Tibial artery (tissue), 4 donors: ENCODE data around the gene RASA1.

Experiments
- DNase-seq, 2 donors: peaks; one replicate each; pipeline ENCODE4 v3.0.0-alpha.2; 2019
- H3K27ac ChIP-seq, 2 donors: fragments of 200-600 bp; sonication (generic) in 1 of 2; 1 replicate in 1 of 2; 2 replicates in 1 of 2; pipeline ENCODE4 v1.5.1; 2018 to 2019; ENCODE audit warnings: mild to moderate bottlenecking in 1 of 2
- H3K27me3 ChIP-seq, 2 donors: fragments of 200-600 bp; sonication (generic) in 1 of 2; one replicate each; pipeline versions ENCODE4 v1.5.1 to v1.6.0; 2016 to 2019
- H3K36me3 ChIP-seq, 3 donors: fragments of 200-600 bp; sonication (generic) in 2 of 3; one replicate each; pipeline ENCODE4 v1.5.1; 2016 to 2019; ENCODE audit warnings: mild to moderate bottlenecking in 2 of 3
- H3K4me1 ChIP-seq, 4 donors: fragments of 200-600 bp; sonication (generic) in 2 of 4; 1 replicate in 3 of 4; 2 replicates in 1 of 4; pipeline ENCODE4 v1.5.1; 2016 to 2019
- H3K4me3 ChIP-seq, 2 donors: fragments of 200-600 bp; sonication (generic) in 1 of 2; 1 replicate in 1 of 2; 2 replicates in 1 of 2; pipeline ENCODE4 v1.5.1; 2018 to 2019; ENCODE audit warnings: mild to moderate bottlenecking in 2 of 2
- H3K9me3 ChIP-seq, 3 donors: fragments of 200-600 bp; sonication (generic) in 1 of 3; one replicate each; pipeline ENCODE4 v1.5.1; 2016 to 2019
- intact Hi-C: fragments of 100-400 bp; cut with DNase I; formaldehyde crosslinking; loops from one replicate; pipeline ENCODE4 v1.15.0; 2023; ENCODE audit warnings: low total_unique reads
- TF ChIP-seq, protein P1 (sequence below), 2 experiments: fragments of 200-600 bp in 1 of 2; fragments of 450-650 bp in 1 of 2; IDR thresholded peaks; one replicate each; pipeline ENCODE4 v1.5.1; 2017 to 2019; ENCODE audit warnings: antibody characterized with exemption in 2 of 2, mild to moderate bottlenecking in 1 of 2, moderate library complexity in 1 of 2

RASA1 gene

DNA sequence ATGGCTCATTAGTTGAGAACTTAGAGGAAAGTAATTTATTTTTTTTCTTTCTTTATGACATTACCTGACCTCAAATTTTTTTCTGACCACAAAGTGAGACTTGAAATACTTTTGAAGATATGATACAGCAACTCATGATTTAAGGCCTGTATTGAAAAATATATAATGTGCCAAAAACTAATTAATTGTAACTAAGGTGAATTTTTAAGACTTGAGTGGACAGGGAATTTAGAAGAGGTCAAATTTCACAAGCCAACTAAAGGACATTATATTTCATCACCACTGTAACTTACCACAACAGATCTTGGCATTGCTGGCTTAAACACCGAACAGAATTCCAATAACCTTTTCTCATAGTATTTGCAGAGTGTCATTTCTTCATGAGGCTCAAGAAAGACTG, 143.2 kb downstream of the RASA1 start:
- intact Hi-C loops = loop anchor here (10.0 kb wide), 1 partner anchor 146 kb away; the partner anchor contains the start of gene RASA1
- peak overlapping the region in 1 of 2 donors; percentile 99 for H3K27ac ChIP-seq
- TF ChIP-seq, protein P1, sequence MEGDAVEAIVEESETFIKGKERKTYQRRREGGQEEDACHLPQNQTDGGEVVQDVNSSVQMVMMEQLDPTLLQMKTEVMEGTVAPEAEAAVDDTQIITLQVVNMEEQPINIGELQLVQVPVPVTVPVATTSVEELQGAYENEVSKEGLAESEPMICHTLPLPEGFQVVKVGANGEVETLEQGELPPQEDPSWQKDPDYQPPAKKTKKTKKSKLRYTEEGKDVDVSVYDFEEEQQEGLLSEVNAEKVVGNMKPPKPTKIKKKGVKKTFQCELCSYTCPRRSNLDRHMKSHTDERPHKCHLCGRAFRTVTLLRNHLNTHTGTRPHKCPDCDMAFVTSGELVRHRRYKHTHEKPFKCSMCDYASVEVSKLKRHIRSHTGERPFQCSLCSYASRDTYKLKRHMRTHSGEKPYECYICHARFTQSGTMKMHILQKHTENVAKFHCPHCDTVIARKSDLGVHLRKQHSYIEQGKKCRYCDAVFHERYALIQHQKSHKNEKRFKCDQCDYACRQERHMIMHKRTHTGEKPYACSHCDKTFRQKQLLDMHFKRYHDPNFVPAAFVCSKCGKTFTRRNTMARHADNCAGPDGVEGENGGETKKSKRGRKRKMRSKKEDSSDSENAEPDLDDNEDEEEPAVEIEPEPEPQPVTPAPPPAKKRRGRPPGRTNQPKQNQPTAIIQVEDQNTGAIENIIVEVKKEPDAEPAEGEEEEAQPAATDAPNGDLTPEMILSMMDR (IDR thresholded peaks at IDR 0.05) = no peak
- peaks cover 27 to 39% (median 34%) of the 10 kb centered on the region in 3 donors for H3K36me3 ChIP-seq
- H3K9me3 ChIP-seq = no peaks in the 10 kb centered on the region
- DNase-seq = no peak
- H3K4me3 ChIP-seq = peak overlapping the region; percentile 86 to 90
- peaks cover 0 to 31% (median 14%) of the 10 kb centered on the region in 4 donors for H3K4me1 ChIP-seq
- H3K27me3 ChIP-seq = no peaks in the 10 kb centered on the region

DNA sequence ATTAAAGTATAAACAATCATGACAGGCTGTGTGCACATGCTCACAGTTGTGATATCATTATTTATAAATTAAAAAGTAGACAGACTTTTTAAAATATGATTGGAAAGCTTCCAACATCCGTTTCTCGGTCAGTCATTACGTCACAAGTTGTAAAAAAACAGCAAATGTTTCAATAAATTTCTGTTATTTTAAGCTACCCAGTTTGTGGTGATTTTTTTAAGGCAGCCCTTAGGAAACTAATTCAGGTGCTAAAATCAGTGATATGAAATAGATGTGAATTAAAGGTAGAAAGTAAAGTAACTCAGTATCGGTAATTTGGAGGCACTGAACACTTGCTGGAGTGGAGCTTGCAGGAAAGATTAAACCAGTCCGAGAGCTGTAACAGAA, 143.9 kb downstream of the RASA1 start:
- H3K27ac ChIP-seq = peak overlapping the region; percentile 98 to 99

DNA sequence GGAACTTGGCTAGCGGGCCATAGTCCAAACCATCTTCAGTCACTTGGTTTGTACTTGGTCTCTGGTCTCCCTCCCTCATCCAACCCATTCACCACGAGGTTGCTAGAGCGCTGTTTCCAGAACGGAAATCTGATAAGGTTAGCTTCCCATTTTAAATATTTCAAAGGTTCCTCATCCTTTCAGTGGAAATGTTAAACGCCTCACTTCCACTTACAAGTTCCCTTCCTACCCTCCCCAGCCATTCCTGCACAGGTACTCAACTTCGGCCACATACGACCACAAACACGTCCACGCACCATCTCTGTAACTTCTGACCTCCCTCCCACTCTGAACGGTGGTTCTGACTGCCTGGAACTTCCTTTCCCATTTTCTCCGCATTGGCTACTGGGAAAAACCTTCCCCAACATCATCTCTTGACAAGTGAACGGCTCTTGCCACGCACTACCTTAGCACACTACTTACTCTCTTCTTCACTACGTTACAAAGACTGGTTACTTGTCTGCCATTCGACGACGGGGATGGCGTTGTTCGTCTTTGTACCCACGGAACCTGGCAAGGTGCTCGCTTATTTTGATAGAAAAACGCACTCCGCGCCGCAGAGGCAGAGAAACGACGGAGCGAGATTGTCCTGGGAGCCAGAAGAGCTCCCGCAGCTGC, 144.4 kb downstream of the RASA1 start:
- H3K4me3 ChIP-seq = peak overlapping the region; percentile 86 to 90
- intact Hi-C loops = loop anchor here (10.0 kb wide), 1 partner anchor 147 kb away; the partner anchor contains the start of gene RASA1
- H3K27me3 ChIP-seq = no peaks in the 10 kb centered on the region
- peaks cover 0 to 29% (median 14%) of the 10 kb centered on the region in 4 donors for H3K4me1 ChIP-seq
- DNase-seq = peak; percentile 45 to 64
- H3K9me3 ChIP-seq = no peaks in the 10 kb centered on the region
- TF ChIP-seq, protein P1 (IDR thresholded peaks at IDR 0.05) = no peak
- H3K27ac ChIP-seq = peak overlapping the region; percentile 98 to 99
- H3K36me3 ChIP-seq = peaks cover 19 to 27% (median 25%) of the 10 kb centered on the region in 3 donors

More for the DNA sequence above, 143.9 kb downstream of the RASA1 start:
- TF ChIP-seq, protein P1 (IDR thresholded peaks at IDR 0.05) = no peak
- Histone ChIP-seq H3K4me1 (peaks cover 0 to 31% (median 14%) of the 10 kb centered on the region in 4 donors), H3K36me3 (peaks cover 25 to 33% (median 31%) of the 10 kb centered on the region in 3 donors), H3K4me3 (peak overlapping the region; percentile 86 to 90), H3K27me3 (no peaks in the 10 kb centered on the region), H3K9me3 (no peaks in the 10 kb centered on the region)
- intact Hi-C loops = loop anchor here (10.0 kb wide), 1 partner anchor 147 kb away; the partner anchor contains the start of gene RASA1
- no peak for DNase-seq

DNA sequence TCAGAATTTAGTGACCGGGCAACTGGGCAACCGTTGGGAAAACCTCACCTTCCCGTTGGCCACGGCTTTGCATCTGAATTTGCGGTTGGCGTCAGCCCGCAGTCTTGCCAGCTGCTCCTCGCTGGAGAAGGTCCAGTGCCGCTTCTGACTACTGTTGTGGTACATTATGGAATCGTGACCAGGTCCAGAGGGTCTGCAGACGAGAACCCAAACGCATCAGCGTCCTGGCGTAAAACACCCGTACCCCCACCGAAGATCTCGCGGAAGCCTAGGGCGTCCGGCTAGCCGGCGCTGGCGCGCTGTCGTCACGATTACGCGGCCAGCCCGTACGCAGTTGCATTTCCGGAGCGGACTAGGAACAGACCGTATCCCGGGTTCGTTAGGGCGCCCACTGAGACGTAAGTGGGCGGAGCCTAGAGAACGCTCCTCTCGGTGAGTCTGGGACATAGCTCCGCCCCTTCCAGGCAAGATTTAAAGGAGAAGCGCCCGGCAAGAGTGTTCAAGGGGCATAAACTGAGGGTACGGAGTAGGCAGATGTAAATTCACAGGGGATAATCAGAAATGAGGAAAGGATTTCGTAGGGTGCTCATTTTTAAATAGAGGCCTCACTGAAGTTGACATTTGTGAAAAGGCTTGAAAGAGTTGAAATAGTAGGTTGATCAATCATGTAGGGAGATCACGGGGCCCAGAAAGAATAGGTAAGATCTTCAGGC, 145.1 kb downstream of the RASA1 start, which contains the start of gene CCNH:
Gene CCNH, minus strand, starts transcription at position 301 of the 713 bp plus-strand sequence. Its CDS starts 136 bp downstream, at position 165.
- no peaks in the 10 kb centered on the region for H3K27me3 ChIP-seq
- TF ChIP-seq, protein P1 (IDR thresholded peaks at IDR 0.05) = no peak
- H3K4me3 ChIP-seq = peak within 1 kb of the TSS; percentile 86 to 90
- peaks cover 12 to 21% (median 18%) of the 10 kb centered on the region in 3 donors for H3K36me3 ChIP-seq
- H3K4me1 ChIP-seq = peaks cover 0 to 28% (median 12%) of the 10 kb centered on the region in 4 donors
- H3K9me3 ChIP-seq = no peaks in the 10 kb centered on the region
- H3K27ac ChIP-seq = peak within 1 kb of the TSS; percentile 98 to 99
- DNase-seq = peak; percentile 99
- intact Hi-C loops = loop anchor here (10.0 kb wide), 1 partner anchor 148 kb away; the partner anchor contains the start of gene RASA1

- no peak for DNase-seq
- Histone ChIP-seq H3K9me3 (no peaks in the 10 kb centered on the region), H3K27ac (peak overlapping the region; percentile 98 to 99), H3K27me3 (no peaks in the 10 kb centered on the region), H3K36me3 (peaks cover 7 to 16% (median 13%) of the 10 kb centered on the region in 3 donors), H3K4me3 (peak overlapping the region; percentile 86 to 90), H3K4me1 (peaks cover 0 to 28% (median 12%) of the 10 kb centered on the region in 4 donors)
- TF ChIP-seq, protein P1 (IDR thresholded peaks at IDR 0.05) = no peak
- intact Hi-C loops = loop anchor here (10.0 kb wide), 1 partner anchor 148 kb away; the partner anchor contains the start of gene RASA1
Measured at GRCh38 chr5:87413343-87413645, 145.6 kb downstream of the RASA1 start.
